ENCODE data around the gene SRMS. TPM values are rescaled to one million over a fixed set of nuclear protein-coding genes. Genes with fewer than 3 reads are reported as not detected.
A peak's percentile ranks its signal among the peaks of the same experiment; 100 is the strongest.

Gene SRMS
- total RNA-seq, 4 donors from 2014 or later = not detected

GRCh38 chr20:63493563-63494020 is 54.0 kb downstream of the SRMS start:
- intact Hi-C loops (cut with DNase I; ENCODE audit: low total_unique reads) = no loop called here
- peak in 1 of 2 donors; percentile 32 for DNase-seq
- Histone ChIP-seq H3K27me3 (no peaks in the 10 kb centered on the region), H3K4me1 (peaks cover 15 to 37% of the 10 kb centered on the region in 2 donors), H3K9me3 (no peaks in the 10 kb centered on the region), H3K27ac (peak overlapping the region; percentile 23 to 100 (median 71)), H3K36me3 (peaks cover 0 to 71% of the 10 kb centered on the region in 2 donors), H3K4me3 (no peak overlapping the region)
- TF ChIP-seq CTCF (IDR thresholded peaks at IDR 0.05 in 4 of 5, conservative IDR thresholded peaks at IDR 0.05 in 1 of 5) (no peak), POLR2A (IDR thresholded peaks at IDR 0.05) (no peak)
- in situ Hi-C loops (cut with MboI; ENCODE audit: low sequenced_read_pairs in 4 of 4) = no loop called here
- ATAC-seq = no peak

- no peak overlapping the region for H3K4me3 ChIP-seq
- TF ChIP-seq CTCF (IDR thresholded peaks at IDR 0.05 in 4 of 5, conservative IDR thresholded peaks at IDR 0.05 in 1 of 5) (no peak), POLR2A (IDR thresholded peaks at IDR 0.05) (no peak)
- intact Hi-C loops (cut with DNase I; ENCODE audit: low total_unique reads) = no loop called here
- no peaks in the 10 kb centered on the region for H3K27me3 ChIP-seq
- ATAC-seq (no peak), DNase-seq (peak in 1 of 2 donors; percentile 11)
- peak overlapping the region in 1 of 4 donors; percentile 100 for H3K27ac ChIP-seq
- peaks cover 15 to 39% of the 10 kb centered on the region in 2 donors for H3K4me1 ChIP-seq
- in situ Hi-C loops (cut with MboI; ENCODE audit: low sequenced_read_pairs in 4 of 4) = no loop called here
- peaks cover 0 to 71% of the 10 kb centered on the region in 2 donors for H3K36me3 ChIP-seq
- no peaks in the 10 kb centered on the region for H3K9me3 ChIP-seq
Observed at GRCh38 chr20:63492982-63493381, 54.6 kb downstream of the SRMS start.

- no peak for DNase-seq
- intact Hi-C loops (cut with DNase I; ENCODE audit: low total_unique reads) = no loop called here
- H3K27ac ChIP-seq = no peak overlapping the region
- H3K9me3 ChIP-seq = no peaks in the 10 kb centered on the region
- no peak overlapping the region for H3K4me3 ChIP-seq
- no peak for ATAC-seq
- TF ChIP-seq POLR2A (IDR thresholded peaks at IDR 0.05) (no peak), CTCF (IDR thresholded peaks at IDR 0.05 in 4 of 5, conservative IDR thresholded peaks at IDR 0.05 in 1 of 5) (no peak)
- no peaks in the 10 kb centered on the region for H3K27me3 ChIP-seq
- in situ Hi-C loops (cut with MboI; ENCODE audit: low sequenced_read_pairs in 4 of 4) = no loop called here
- peaks cover 0 to 71% of the 10 kb centered on the region in 2 donors for H3K36me3 ChIP-seq
- H3K4me1 ChIP-seq = peaks cover 15 to 38% of the 10 kb centered on the region in 2 donors
Observed at GRCh38 chr20:63492518-63492917, 55.0 kb downstream of the SRMS start.

GRCh38 chr20:63491635-63492230 is 55.8 kb downstream of the SRMS start:
- TF ChIP-seq CTCF (IDR thresholded peaks at IDR 0.05 in 4 of 5, conservative IDR thresholded peaks at IDR 0.05 in 1 of 5) = no peak
- no peak for TF ChIP-seq POLR2A (IDR thresholded peaks at IDR 0.05)
- Histone ChIP-seq H3K36me3 (peaks cover 0 to 71% of the 10 kb centered on the region in 2 donors), H3K4me3 (no peak overlapping the region), H3K4me1 (peaks cover 13 to 32% of the 10 kb centered on the region in 2 donors), H3K9me3 (no peaks in the 10 kb centered on the region), H3K27me3 (no peaks in the 10 kb centered on the region), H3K27ac (no peak overlapping the region)
- ATAC-seq (no peak), DNase-seq (peak in 1 of 2 donors; percentile 2)
- in situ Hi-C loops (cut with MboI; ENCODE audit: low sequenced_read_pairs in 4 of 4) (no loop called here), intact Hi-C loops (cut with DNase I; ENCODE audit: low total_unique reads) (no loop called here)

All from gastrocnemius medialis (tissue), 4 donors.